IPS-20b (cell line): ENCODE results near the gene ZMYND15.

Experiments
- H3K27ac ChIP-seq: one replicate; pipeline ENCODE4 v1.5.1; 2013; ENCODE audit warnings: low read length
- H3K27me3 ChIP-seq: 2 replicates; pipeline ENCODE4 v1.6.1; 2013; ENCODE audit warnings: mild to moderate bottlenecking, low read length, inconsistent platforms; ENCODE audit not compliant: insufficient read depth
- H3K36me3 ChIP-seq: 2 replicates; pipeline ENCODE4 v1.6.1; 2013; ENCODE audit warnings: low read depth, mild to moderate bottlenecking, inconsistent platforms, low read length, moderate library complexity; ENCODE audit not compliant: insufficient read depth
- H3K4me1 ChIP-seq: 2 replicates; pipeline ENCODE4 v1.6.1; 2013; ENCODE audit warnings: mild to moderate bottlenecking, control low read depth, inconsistent platforms, low read length, moderate library complexity; ENCODE audit not compliant: insufficient read depth
- H3K4me3 ChIP-seq: 2 replicates; pipeline ENCODE4 v1.5.1; 2013; ENCODE audit warnings: mild to moderate bottlenecking, low read length, inconsistent platforms
- H3K9ac ChIP-seq: 2 replicates; pipeline ENCODE4 v1.6.1; 2013; ENCODE audit warnings: low read depth, mild to moderate bottlenecking, inconsistent platforms, low read length, moderate library complexity
- H3K9me3 ChIP-seq: 2 replicates; pipeline ENCODE4 v1.6.1; 2013; ENCODE audit warnings: mild to moderate bottlenecking, low read depth, low read length, inconsistent platforms; ENCODE audit not compliant: insufficient read depth

The ZMYND15 gene

GRCh38 chr17:4735876-4736651, 3.6 kb upstream of the ZMYND15 start:
- H3K4me3 ChIP-seq = no peak overlapping the region
- H3K36me3 ChIP-seq = peaks cover 5% of the 10 kb centered on the region; the same call in 1 of the 2 replicates
- no peaks in the 10 kb centered on the region for H3K9me3 ChIP-seq
- H3K9ac ChIP-seq = no peak overlapping the region
- peaks cover 54% of the 10 kb centered on the region for H3K27me3 ChIP-seq
- peaks cover 4% of the 10 kb centered on the region; the same call in 1 of the 2 replicates for H3K4me1 ChIP-seq
- H3K27ac ChIP-seq = no peak overlapping the region

GRCh38 chr17:4738136-4739121, 1.2 kb upstream of the ZMYND15 start:
- no peaks in the 10 kb centered on the region for H3K9me3 ChIP-seq
- no peak overlapping the region for H3K9ac ChIP-seq
- H3K27me3 ChIP-seq = peaks cover 78% of the 10 kb centered on the region
- H3K36me3 ChIP-seq = no peaks in the 10 kb centered on the region
- H3K4me1 ChIP-seq = peaks cover 4% of the 10 kb centered on the region; the same call in 1 of the 2 replicates
- H3K27ac ChIP-seq = no peak overlapping the region
- peak overlapping the region; percentile 65 for H3K4me3 ChIP-seq

GRCh38 chr17:4740025-4740351, 355 bp downstream of the ZMYND15 start:
- Histone ChIP-seq H3K4me1 (peaks cover 4% of the 10 kb centered on the region; the same call in 1 of the 2 replicates), H3K36me3 (no peaks in the 10 kb centered on the region), H3K27ac (no peak overlapping the region), H3K9me3 (no peaks in the 10 kb centered on the region), H3K4me3 (peak overlapping the region; percentile 65; the same call in 1 of the 2 replicates), H3K9ac (no peak overlapping the region), H3K27me3 (peaks cover 93% of the 10 kb centered on the region)

GRCh38 chr17:4740584-4740983, 951 bp downstream of the ZMYND15 start:
- Histone ChIP-seq H3K27me3 (peaks cover 98% of the 10 kb centered on the region), H3K36me3 (no peaks in the 10 kb centered on the region), H3K4me1 (peaks cover 4% of the 10 kb centered on the region; the same call in 1 of the 2 replicates), H3K27ac (no peak overlapping the region), H3K4me3 (no peak overlapping the region), H3K9ac (no peak overlapping the region), H3K9me3 (no peaks in the 10 kb centered on the region)

- Histone ChIP-seq H3K9me3 (no peaks in the 10 kb centered on the region), H3K27ac (no peak overlapping the region), H3K4me3 (no peak overlapping the region), H3K36me3 (no peaks in the 10 kb centered on the region), H3K4me1 (peaks cover 4% of the 10 kb centered on the region; the same call in 1 of the 2 replicates), H3K9ac (no peak overlapping the region), H3K27me3 (peaks cover 93% of the 10 kb centered on the region)
Measured at GRCh38 chr17:4741544-4741943, 1.9 kb downstream of the ZMYND15 start.

- no peaks in the 10 kb centered on the region for H3K36me3 ChIP-seq
- no peak overlapping the region for H3K9ac ChIP-seq
- no peaks in the 10 kb centered on the region for H3K9me3 ChIP-seq
- peaks cover 88% of the 10 kb centered on the region for H3K27me3 ChIP-seq
- no peak overlapping the region for H3K4me3 ChIP-seq
- peaks cover 4% of the 10 kb centered on the region; the same call in 1 of the 2 replicates for H3K4me1 ChIP-seq
- H3K27ac ChIP-seq = no peak overlapping the region
Measured at GRCh38 chr17:4742133-4742532, 2.5 kb downstream of the ZMYND15 start.

- H3K27ac ChIP-seq = no peak overlapping the region
- H3K36me3 ChIP-seq = no peaks in the 10 kb centered on the region
- no peak overlapping the region for H3K9ac ChIP-seq
- no peaks in the 10 kb centered on the region for H3K9me3 ChIP-seq
- H3K27me3 ChIP-seq = peaks cover 83% of the 10 kb centered on the region
- no peak overlapping the region for H3K4me3 ChIP-seq
- H3K4me1 ChIP-seq = peaks cover 4% of the 10 kb centered on the region; the same call in 1 of the 2 replicates
Measured at GRCh38 chr17:4742629-4743028, 3.0 kb downstream of the ZMYND15 start.

- Histone ChIP-seq H3K4me1 (peaks cover 1% of the 10 kb centered on the region; the same call in 1 of the 2 replicates), H3K9ac (no peak overlapping the region), H3K9me3 (no peaks in the 10 kb centered on the region), H3K36me3 (no peaks in the 10 kb centered on the region), H3K27ac (no peak overlapping the region), H3K4me3 (no peak overlapping the region), H3K27me3 (peaks cover 77% of the 10 kb centered on the region)
Measured at GRCh38 chr17:4743216-4743615, 3.6 kb downstream of the ZMYND15 start.

- peaks cover 70% of the 10 kb centered on the region for H3K27me3 ChIP-seq
- H3K36me3 ChIP-seq = no peaks in the 10 kb centered on the region
- no peaks in the 10 kb centered on the region for H3K9me3 ChIP-seq
- no peak overlapping the region for H3K27ac ChIP-seq
- H3K4me1 ChIP-seq = no peaks in the 10 kb centered on the region; the same call in 1 of the 2 replicates
- no peak overlapping the region for H3K4me3 ChIP-seq
- no peak overlapping the region for H3K9ac ChIP-seq
Measured at GRCh38 chr17:4743898-4744297, 4.3 kb downstream of the ZMYND15 start.

GRCh38 chr17:4744999-4745969, 5.7 kb downstream of the ZMYND15 start:
- H3K4me3 ChIP-seq = peak overlapping the region; percentile 76
- H3K27me3 ChIP-seq = peaks cover 56% of the 10 kb centered on the region
- H3K36me3 ChIP-seq = no peaks in the 10 kb centered on the region
- peak overlapping the region; percentile 58; the same call in 1 of the 2 replicates for H3K9ac ChIP-seq
- no peaks in the 10 kb centered on the region; the same call in 1 of the 2 replicates for H3K4me1 ChIP-seq
- no peaks in the 10 kb centered on the region for H3K9me3 ChIP-seq
- H3K27ac ChIP-seq = no peak overlapping the region

GRCh38 chr17:4747847-4748246, 8.2 kb downstream of the ZMYND15 start:
- Histone ChIP-seq H3K4me1 (no peaks in the 10 kb centered on the region; the same call in 1 of the 2 replicates), H3K4me3 (no peak overlapping the region), H3K9me3 (no peaks in the 10 kb centered on the region), H3K36me3 (no peaks in the 10 kb centered on the region), H3K9ac (no peak overlapping the region), H3K27me3 (peaks cover 30% of the 10 kb centered on the region), H3K27ac (no peak overlapping the region)
